GM23338 (cell line): ENCODE results near the gene FOXP1. TPM values are rescaled to one million over a fixed set of nuclear protein-coding genes. Genes with fewer than 3 reads are reported as not detected.

Source experiments
- ATAC-seq: fragments of 200-7000 bp; cut with Tn5 transposase; 3 replicates; pipeline ENCODE4 v1.9.1; 2020
- DNase-seq: peaks from one replicate; pipeline ENCODE4 v3.0.0-alpha.2; 2015; ENCODE audit warnings: low spot score
- H2AFZ ChIP-seq: fragments of 200-600 bp; sonication (generic); 2 replicates; pipeline ENCODE4 v1.8.0; 2016; ENCODE audit warnings: antibody characterized with exemption, mild to moderate bottlenecking, moderate library complexity
- H3F3A ChIP-seq: fragments of 200-600 bp; sonication (generic); replicated peaks from 2 replicates; pipeline ENCODE4 v1.8.0; 2017; ENCODE audit warnings: antibody characterized with exemption, mixed run types, low read depth
- H3K27ac ChIP-seq: fragments of 200-600 bp; sonication (generic); 2 replicates; pipeline ENCODE4 v1.6.1; 2016; ENCODE audit warnings: low read depth
- H3K27me3 ChIP-seq: fragments of 200-600 bp; sonication (generic); 2 replicates; pipeline ENCODE4 v1.8.0; 2016; ENCODE audit warnings: mild to moderate bottlenecking, mixed run types, moderate library complexity; ENCODE audit not compliant: insufficient read depth
- H3K36me3 ChIP-seq: fragments of 200-600 bp; sonication (generic); 2 replicates; pipeline ENCODE4 v1.8.0; 2016; ENCODE audit warnings: mild to moderate bottlenecking; ENCODE audit not compliant: insufficient read depth
- H3K4me1 ChIP-seq: fragments of 200-600 bp; sonication (generic); 2 replicates; pipeline ENCODE4 v1.8.0; 2016; ENCODE audit warnings: mild to moderate bottlenecking, moderate library complexity; ENCODE audit not compliant: insufficient read depth
- H3K4me2 ChIP-seq: fragments of 200-600 bp; sonication (generic); 2 replicates; pipeline ENCODE4 v1.7.1; 2017; ENCODE audit warnings: mixed run types
- H3K4me3 ChIP-seq: fragments of 200-600 bp; sonication (generic); 2 replicates; pipeline ENCODE4 v1.6.1; 2016; ENCODE audit warnings: mixed run types
- H3K79me2 ChIP-seq: fragments of 200-600 bp; sonication (generic); replicated peaks from 2 replicates; pipeline ENCODE4 v1.8.0; 2017; ENCODE audit warnings: mild to moderate bottlenecking; ENCODE audit not compliant: insufficient read depth
- H3K9me2 ChIP-seq: fragments of 200-600 bp; sonication (generic); 2 replicates; pipeline ENCODE4 v1.8.0; 2017; ENCODE audit not compliant: insufficient read depth
- H4K20me1 ChIP-seq: fragments of 200-600 bp; sonication (generic); replicated peaks from 2 replicates; pipeline ENCODE4 v1.8.0; 2017; ENCODE audit warnings: mild to moderate bottlenecking; ENCODE audit not compliant: insufficient read depth
- H3K27ac Mint-ChIP-seq: 2 replicates; pipeline ENCODE4 v1.8.0; 2020; ENCODE audit warnings: inconsistent platforms, mild to moderate bottlenecking, moderate library complexity, mixed read lengths
- H3K27me3 Mint-ChIP-seq: 3 replicates; pipeline ENCODE4 v1.8.0; 2022; ENCODE audit warnings: low read depth, mild to moderate bottlenecking, moderate library complexity, mixed read lengths, inconsistent platforms; ENCODE audit not compliant: insufficient read depth, poor library complexity
- H3K36me3 Mint-ChIP-seq: 3 replicates; pipeline ENCODE4 v1.8.0; 2021; ENCODE audit warnings: low read depth, mild to moderate bottlenecking, inconsistent platforms, moderate library complexity, mixed read lengths
- H3K4me1 Mint-ChIP-seq: 3 replicates; pipeline ENCODE4 v1.8.0; 2020; ENCODE audit warnings: mild to moderate bottlenecking, inconsistent platforms, mixed read lengths
- H3K4me3 Mint-ChIP-seq: 3 replicates; pipeline ENCODE4 v1.8.0; 2021; ENCODE audit warnings: moderate library complexity, mild to moderate bottlenecking, inconsistent platforms, mixed read lengths
- H3K9me3 Mint-ChIP-seq: 3 replicates; pipeline ENCODE4 v1.8.0; 2020; ENCODE audit warnings: moderate library complexity, mild to moderate bottlenecking, inconsistent platforms, mixed read lengths
- CREB1 ChIP-seq: fragments of 250-450 bp; sonication (Bioruptor Pico); IDR thresholded peaks from 2 replicates; pipeline ENCODE4 v1.5.0; 2020; ENCODE audit warnings: low read depth, mild to moderate bottlenecking, moderate library complexity
- CTCF ChIP-seq, 2 experiments: fragments of 200-600 bp in 1 of 2; sonication (generic) in 1 of 2; conservative IDR thresholded peaks; 2 replicates each; pipeline versions ENCODE4 v1.5.1 to v1.6.1; 2016 to 2017; ENCODE audit warnings: antibody characterized with exemption in 2 of 2, low read depth in 2 of 2, mild to moderate bottlenecking in 2 of 2, moderate library complexity in 1 of 2
- EZH2 ChIP-seq: fragments of 200-600 bp; sonication (generic); IDR thresholded peaks from one replicate; pipeline ENCODE4 v1.8.0; 2017; ENCODE audit warnings: antibody characterized with exemption, mild to moderate bottlenecking, low read depth; ENCODE audit not compliant: unreplicated experiment
- EZH2phosphoT487 ChIP-seq: fragments of 200-600 bp; sonication (generic); IDR thresholded peaks from one replicate; pipeline ENCODE4 v1.8.1; 2018; ENCODE audit warnings: antibody characterized with exemption; ENCODE audit not compliant: unreplicated experiment
- JUNB ChIP-seq: IDR thresholded peaks from one replicate; pipeline ENCODE4 v1.6.1; 2016; ENCODE audit warnings: antibody characterized with exemption; ENCODE audit not compliant: unreplicated experiment
- NANOG ChIP-seq: IDR thresholded peaks from 2 replicates; pipeline ENCODE4 v1.6.1; 2016; ENCODE audit warnings: antibody characterized with exemption, borderline replicate concordance
- POLR2AphosphoS5 ChIP-seq: IDR thresholded peaks from 2 replicates; pipeline ENCODE4 v1.6.1; 2016; ENCODE audit warnings: antibody characterized with exemption, low read depth
- REST ChIP-seq: IDR thresholded peaks from one replicate; pipeline ENCODE4 v1.6.1; 2018; ENCODE audit warnings: antibody characterized with exemption; ENCODE audit not compliant: unreplicated experiment
- STAT1 ChIP-seq: IDR thresholded peaks from one replicate; pipeline ENCODE4 v1.6.1; 2016; ENCODE audit warnings: antibody characterized with exemption; ENCODE audit not compliant: unreplicated experiment
- ZNF114 ChIP-seq: fragments of 250-450 bp; sonication (Bioruptor Pico); IDR thresholded peaks from 2 replicates; pipeline ENCODE4 v1.5.0; 2020; ENCODE audit warnings: mild to moderate bottlenecking, moderate library complexity
- ZNF331 ChIP-seq: fragments of 250-450 bp; sonication (Bioruptor Pico); IDR thresholded peaks from 2 replicates; pipeline ENCODE4 v1.5.0; 2020; ENCODE audit warnings: low read depth, mild to moderate bottlenecking, moderate library complexity
- ZNF462 ChIP-seq: fragments of 250-450 bp; sonication (Bioruptor Pico); IDR thresholded peaks from 2 replicates; pipeline ENCODE4 v1.5.0; 2020; ENCODE audit warnings: mild to moderate bottlenecking, moderate library complexity
- polyA plus RNA-seq: library from polyadenylated mRNA; unstranded; fragments of >200 nt; fragmentation: Nextera tagmentation; extraction: Ambion mirVana; gene quantifications from 2 replicates; pipeline ENCODE4 v1.2.1, GENCODE V29; 2016
- total RNA-seq: library from RNA; depleted of rRNA; stranded (reverse); fragments of >200 nt; shearing (Covaris generic); gene quantifications from 2 replicates; pipeline ENCODE4 v1.2.3, GENCODE V29; 2014

FOXP1 gene
- total and polyA plus RNA-seq, 2 experiments from 2014 or later = 32.9 to 35.5 TPM

GRCh38 chr3:71442652-71443042 is 140.9 kb downstream of the FOXP1 start:
- Histone ChIP-seq H4K20me1 (no peaks in the 10 kb centered on the region), H2AFZ (no peak overlapping the region), H3F3A (no peaks in the 10 kb centered on the region), H3K9me2 (no peaks in the 10 kb centered on the region), H3K4me3 (no peak overlapping the region), H3K79me2 (no peaks in the 10 kb centered on the region), H3K27ac (no peak overlapping the region), H3K4me2 (no peak overlapping the region), H3K27me3 (no peaks in the 10 kb centered on the region), H3K4me1 (no peaks in the 10 kb centered on the region), H3K36me3 (no peaks in the 10 kb centered on the region)
- ATAC-seq = no peak
- TF ChIP-seq ZNF114 (CRISPR knock-in tag) (no peak), ZNF462 (no peak), CREB1 (CRISPR knock-in tag) (no peak), NANOG (no peak), CTCF (conservative IDR thresholded peaks at IDR 0.05; ENCODE audit: low read depth in 2 of 2) (no peak), ZNF331 (CRISPR knock-in tag) (no peak), POLR2AphosphoS5 (no peak), STAT1 (no peak), EZH2phosphoT487 (no peak), EZH2 (no peak), JUNB (no peak), REST (no peak)
- no peaks in the 10 kb centered on the region for H3K36me3 Mint-ChIP-seq
- no peak for DNase-seq
- peaks cover 5% of the 10 kb centered on the region; the same call in 2 of the 3 replicates for H3K4me1 Mint-ChIP-seq
- no peaks in the 10 kb centered on the region for H3K9me3 Mint-ChIP-seq
- no peak overlapping the region for H3K4me3 Mint-ChIP-seq
- peaks cover 10% of the 10 kb centered on the region for H3K27me3 Mint-ChIP-seq
- H3K27ac Mint-ChIP-seq = no peak overlapping the region
